ENCODE data around the gene ATP8B1. TPM values are rescaled to one million over a fixed set of nuclear protein-coding genes. Genes with fewer than 3 reads are reported as not detected.
A peak's percentile ranks its signal among the peaks of the same experiment; 100 is the strongest.
"Not testable (repeated sequence)": the region's sequence is repeated elsewhere in the genome, so short reads cannot be mapped to it uniquely, and the experiment has no call there.

ATP8B1 gene
- total RNA-seq, 1 donor from 2014 or later: 38.7 TPM

GRCh38 chr18:57728941-57729511, 74.1 kb downstream of the ATP8B1 start:
- H3K36me3 Mint-ChIP-seq (ENCODE audit: unreplicated experiment): peaks cover 22% of the 10 kb centered on the region
- no peak for DNase-seq (ENCODE audit: extremely low spot score, unreplicated experiment)
- H3K27ac Mint-ChIP-seq (ENCODE audit: unreplicated experiment): peak overlapping the region; percentile 78
- H3K4me3 Mint-ChIP-seq (ENCODE audit: unreplicated experiment): no peak overlapping the region
- peaks cover 24% of the 10 kb centered on the region for H3K4me1 Mint-ChIP-seq (ENCODE audit: unreplicated experiment)
- TF ChIP-seq CTCF (IDR thresholded peaks at IDR 0.05): no peak
- peaks cover 4% of the 10 kb centered on the region for H3K9me3 Mint-ChIP-seq (ENCODE audit: unreplicated experiment)
- no peaks in the 10 kb centered on the region for H3K27me3 Mint-ChIP-seq (ENCODE audit: unreplicated experiment)

- peaks cover 4% of the 10 kb centered on the region for H3K9me3 Mint-ChIP-seq (ENCODE audit: unreplicated experiment)
- no peaks in the 10 kb centered on the region for H3K27me3 Mint-ChIP-seq (ENCODE audit: unreplicated experiment)
- peaks cover 24% of the 10 kb centered on the region for H3K4me1 Mint-ChIP-seq (ENCODE audit: unreplicated experiment)
- TF ChIP-seq CTCF (IDR thresholded peaks at IDR 0.05): no peak
- peak overlapping the region; percentile 78 for H3K27ac Mint-ChIP-seq (ENCODE audit: unreplicated experiment)
- H3K36me3 Mint-ChIP-seq (ENCODE audit: unreplicated experiment): peaks cover 22% of the 10 kb centered on the region
- no peak overlapping the region for H3K4me3 Mint-ChIP-seq (ENCODE audit: unreplicated experiment)
- peak; percentile 34 for DNase-seq (ENCODE audit: extremely low spot score, unreplicated experiment)
Observed at GRCh38 chr18:57727952-57728807, 74.9 kb downstream of the ATP8B1 start.

- H3K36me3 Mint-ChIP-seq (ENCODE audit: unreplicated experiment): peaks cover 25% of the 10 kb centered on the region
- H3K4me1 Mint-ChIP-seq (ENCODE audit: unreplicated experiment); H3K27me3 Mint-ChIP-seq (ENCODE audit: unreplicated experiment); H3K27ac Mint-ChIP-seq (ENCODE audit: unreplicated experiment); H3K4me3 Mint-ChIP-seq (ENCODE audit: unreplicated experiment): not testable (repeated sequence)
- peaks cover 17% of the 10 kb centered on the region for H3K9me3 Mint-ChIP-seq (ENCODE audit: unreplicated experiment)
- peak; percentile 78 for DNase-seq (ENCODE audit: extremely low spot score, unreplicated experiment)
Observed at GRCh38 chr18:57719211-57719935, 83.7 kb downstream of the ATP8B1 start.

GRCh38 chr18:57716549-57716948, 86.6 kb downstream of the ATP8B1 start:
- H3K4me3 Mint-ChIP-seq (ENCODE audit: unreplicated experiment): no peak overlapping the region
- no peak for DNase-seq (ENCODE audit: extremely low spot score, unreplicated experiment)
- no peak for TF ChIP-seq CTCF (IDR thresholded peaks at IDR 0.05)
- peaks cover 22% of the 10 kb centered on the region for H3K4me1 Mint-ChIP-seq (ENCODE audit: unreplicated experiment)
- peaks cover 27% of the 10 kb centered on the region for H3K36me3 Mint-ChIP-seq (ENCODE audit: unreplicated experiment)
- no peak overlapping the region for H3K27ac Mint-ChIP-seq (ENCODE audit: unreplicated experiment)
- no peaks in the 10 kb centered on the region for H3K27me3 Mint-ChIP-seq (ENCODE audit: unreplicated experiment)
- H3K9me3 Mint-ChIP-seq (ENCODE audit: unreplicated experiment): peaks cover 17% of the 10 kb centered on the region

GRCh38 chr18:57715671-57716070, 87.4 kb downstream of the ATP8B1 start:
- H3K4me1 Mint-ChIP-seq (ENCODE audit: unreplicated experiment): peaks cover 23% of the 10 kb centered on the region
- H3K4me3 Mint-ChIP-seq (ENCODE audit: unreplicated experiment): no peak overlapping the region
- H3K27me3 Mint-ChIP-seq (ENCODE audit: unreplicated experiment): no peaks in the 10 kb centered on the region
- DNase-seq (ENCODE audit: extremely low spot score, unreplicated experiment): no peak
- H3K27ac Mint-ChIP-seq (ENCODE audit: unreplicated experiment): no peak overlapping the region
- peaks cover 17% of the 10 kb centered on the region for H3K9me3 Mint-ChIP-seq (ENCODE audit: unreplicated experiment)
- H3K36me3 Mint-ChIP-seq (ENCODE audit: unreplicated experiment): peaks cover 27% of the 10 kb centered on the region
- no peak for TF ChIP-seq CTCF (IDR thresholded peaks at IDR 0.05)

Measured in osteocyte (in vitro differentiated cells).